HG03457 (cell line): ENCODE data around the gene RPS6KA5.
"Not testable (repeated sequence)": the region's sequence is repeated elsewhere in the genome, so short reads cannot be mapped to it uniquely, and the experiment has no call there.

Experiments
- ATAC-seq: cut with Tn5 transposase; IDR thresholded peaks from one replicate; pipeline ENCODE4 v1.9.1; 2021; ENCODE audit warnings: moderate number of reproducible peaks; ENCODE audit not compliant: unreplicated experiment

Gene RPS6KA5

GRCh38 chr14:90883782-90884181 lies 176.7 kb downstream of the RPS6KA5 start:
- no peak for ATAC-seq

- no peak for ATAC-seq
These were observed 177.2 kb downstream of the RPS6KA5 start for GRCh38 chr14:90883197-90883596.

DNA sequence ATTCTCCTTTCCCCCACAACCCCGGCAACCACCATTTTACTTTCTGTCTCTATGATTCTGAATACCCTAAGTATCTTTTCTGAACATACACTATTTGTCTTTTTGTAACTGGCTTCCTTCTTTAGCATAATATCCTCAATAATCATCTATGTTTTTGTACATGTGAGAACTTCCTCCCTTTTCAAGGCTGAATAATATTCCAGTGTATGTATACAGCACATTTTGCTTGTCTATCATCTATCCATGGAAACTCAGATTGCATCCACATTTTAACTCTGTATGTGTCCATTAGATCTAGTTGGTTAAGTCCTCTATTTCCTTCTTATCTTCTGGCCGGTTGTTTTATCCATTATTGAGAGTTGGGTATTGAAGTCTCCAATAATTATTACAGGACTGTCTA lies 180.2 kb downstream of the RPS6KA5 start:
- no peak for ATAC-seq

DNA sequence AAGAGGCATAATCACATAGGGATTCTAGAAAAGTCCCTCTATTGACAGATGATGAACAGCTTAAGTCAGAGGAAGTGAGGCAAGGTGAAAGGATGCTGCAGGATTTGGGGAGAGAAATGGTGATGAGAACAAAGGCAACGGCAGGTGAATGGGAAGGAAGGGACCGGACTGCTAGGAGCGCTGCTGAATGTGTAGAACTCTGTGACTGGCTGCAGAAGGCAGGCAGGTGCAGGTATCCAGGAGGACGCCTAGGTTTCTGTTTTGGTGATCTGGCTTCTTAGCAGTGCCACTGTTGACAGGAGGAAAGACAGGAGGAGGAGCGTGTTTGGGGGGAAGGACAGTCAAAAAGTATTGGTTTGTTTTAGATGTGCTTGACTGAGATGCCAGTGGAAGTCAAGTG lies 185.8 kb downstream of the RPS6KA5 start:
- ATAC-seq = no peak

- ATAC-seq = no peak
These were observed 188.7 kb downstream of the RPS6KA5 start for GRCh38 chr14:90871605-90872233.

DNA sequence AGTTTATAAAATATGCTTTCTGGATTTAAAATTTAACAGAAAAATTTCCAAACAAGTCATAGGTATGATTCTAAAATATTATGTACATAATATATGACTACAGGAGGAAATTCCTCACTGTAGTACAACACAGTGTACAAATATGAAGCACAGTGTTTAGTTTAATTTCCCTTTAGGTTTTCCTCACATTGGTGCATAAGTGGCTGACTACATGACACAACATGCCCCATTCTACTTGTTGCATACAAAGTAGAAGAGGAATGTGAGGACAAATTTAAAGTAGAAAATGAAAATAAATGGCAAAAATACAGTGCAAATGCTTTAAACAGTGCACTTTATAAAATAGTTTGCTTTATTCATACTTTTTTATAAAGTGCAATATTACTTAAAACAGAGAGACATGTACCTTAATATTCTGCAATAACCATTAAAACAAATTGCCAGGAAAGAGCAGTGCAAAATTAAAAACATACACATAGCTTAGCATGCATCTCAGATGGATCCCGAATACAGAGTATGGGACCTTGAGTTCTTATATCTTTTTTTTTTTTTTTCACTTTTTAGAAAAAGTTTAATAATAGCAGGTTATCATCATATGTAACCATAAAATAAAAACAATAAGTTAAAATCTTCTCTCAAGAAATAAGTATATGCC lies 189.4 kb downstream of the RPS6KA5 start:
- no peak for ATAC-seq

DNA sequence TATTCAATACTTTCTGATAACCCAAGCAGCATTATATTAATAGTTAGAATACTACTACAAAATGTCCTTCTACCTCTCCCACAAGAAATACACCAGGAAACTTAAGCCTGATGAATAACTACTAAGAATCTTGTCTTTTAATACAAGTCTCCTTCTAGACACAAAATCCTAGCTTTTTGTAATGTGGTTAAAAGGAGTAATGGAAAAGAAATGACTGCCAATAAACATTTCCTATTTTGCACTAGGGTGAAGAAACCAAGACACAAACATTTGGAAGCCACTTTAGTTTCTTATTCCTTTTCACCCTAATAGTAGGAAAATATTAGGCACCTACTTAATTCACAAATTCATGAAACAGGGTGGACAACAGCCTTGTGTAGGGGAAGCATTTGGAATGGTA lies 192.9 kb downstream of the RPS6KA5 start:
- ATAC-seq = no peak

DNA sequence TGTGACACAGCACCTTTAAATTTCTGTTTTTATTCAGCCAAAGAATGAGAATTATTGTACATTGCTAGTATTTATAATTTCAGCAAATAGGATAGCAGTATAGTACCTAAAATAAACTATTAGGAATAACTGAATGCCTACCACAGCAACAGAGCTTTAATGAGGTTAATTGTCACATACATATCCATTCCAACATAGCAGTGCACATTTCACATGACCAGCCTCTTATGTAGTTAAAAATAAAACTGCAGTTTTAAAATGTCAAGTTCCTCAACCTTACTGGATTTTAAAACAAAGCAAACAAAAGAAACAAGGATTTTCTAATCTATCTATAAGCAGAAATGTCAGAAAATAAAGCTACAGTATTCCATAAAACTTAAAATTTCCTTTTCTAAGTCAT lies 193.6 kb downstream of the RPS6KA5 start:
- no peak for ATAC-seq

GRCh38 chr14:90864741-90865140 lies 195.7 kb downstream of the RPS6KA5 start:
- ATAC-seq = no peak

- no peak for ATAC-seq
These were observed 201.9 kb downstream of the RPS6KA5 start for GRCh38 chr14:90858511-90858910.

DNA sequence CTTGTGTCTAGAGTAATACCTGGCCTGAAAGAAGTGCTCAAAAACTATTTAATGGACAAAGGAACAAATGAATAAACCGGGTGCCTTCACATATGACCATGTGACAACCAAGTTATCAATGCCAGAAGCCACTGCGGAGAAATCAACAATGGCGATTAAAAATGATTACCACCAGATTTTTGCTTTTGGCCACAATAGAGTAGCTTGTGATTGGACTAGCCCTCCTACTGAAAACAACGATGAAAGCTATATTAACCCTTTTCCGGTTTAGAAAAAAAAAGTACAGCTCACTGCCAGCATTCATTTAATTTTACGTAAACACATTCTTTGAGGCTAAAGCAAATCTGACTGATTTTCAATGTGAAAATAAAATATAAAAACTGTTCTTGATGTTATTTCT lies 202.6 kb downstream of the RPS6KA5 start:
- ATAC-seq = no peak

GRCh38 chr14:90856115-90856514 lies 204.3 kb downstream of the RPS6KA5 start:
- not testable (repeated sequence) for ATAC-seq

- no peak for ATAC-seq
These were observed 207.3 kb downstream of the RPS6KA5 start for GRCh38 chr14:90853116-90853515.

- ATAC-seq = no peak
These were observed 209.0 kb downstream of the RPS6KA5 start for GRCh38 chr14:90851327-90852036.

- no peak for ATAC-seq
These were observed 210.0 kb downstream of the RPS6KA5 start for GRCh38 chr14:90850487-90850886.

DNA sequence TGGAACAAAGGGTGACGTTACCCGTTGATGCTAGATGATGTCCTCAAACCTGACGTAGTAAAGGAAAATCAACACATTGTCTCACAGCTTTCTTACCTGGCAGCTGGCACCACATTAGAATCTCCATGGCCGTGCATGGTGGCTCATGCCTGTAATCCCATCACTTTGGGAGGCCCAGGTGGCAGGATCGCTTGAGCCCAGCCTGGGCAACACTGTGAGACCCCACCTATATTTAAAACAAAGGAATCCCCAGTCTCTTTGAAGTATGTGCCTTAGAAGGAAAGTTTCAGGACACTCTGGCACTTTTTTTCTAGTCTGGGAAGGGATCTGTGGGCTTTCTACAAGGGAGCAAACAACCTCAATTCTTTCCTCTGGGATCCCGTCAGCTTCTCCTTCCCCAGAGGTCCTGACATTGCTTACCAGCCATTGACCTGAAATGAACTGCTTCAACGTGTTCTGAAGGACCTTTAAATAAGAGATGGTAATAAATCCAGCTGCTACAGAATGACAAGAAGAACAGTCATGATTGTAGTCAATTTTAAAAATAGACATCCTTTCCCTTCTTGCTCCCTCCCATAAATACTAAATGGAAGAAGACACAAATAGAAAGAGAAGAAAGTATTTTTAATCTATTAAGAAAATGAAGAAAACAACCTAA lies 210.5 kb downstream of the RPS6KA5 start:
- ATAC-seq = no peak

- ATAC-seq = no peak
These were observed 211.3 kb downstream of the RPS6KA5 start for GRCh38 chr14:90848944-90849731.

- no peak for ATAC-seq
These were observed 213.9 kb downstream of the RPS6KA5 start for GRCh38 chr14:90846511-90846910.

DNA sequence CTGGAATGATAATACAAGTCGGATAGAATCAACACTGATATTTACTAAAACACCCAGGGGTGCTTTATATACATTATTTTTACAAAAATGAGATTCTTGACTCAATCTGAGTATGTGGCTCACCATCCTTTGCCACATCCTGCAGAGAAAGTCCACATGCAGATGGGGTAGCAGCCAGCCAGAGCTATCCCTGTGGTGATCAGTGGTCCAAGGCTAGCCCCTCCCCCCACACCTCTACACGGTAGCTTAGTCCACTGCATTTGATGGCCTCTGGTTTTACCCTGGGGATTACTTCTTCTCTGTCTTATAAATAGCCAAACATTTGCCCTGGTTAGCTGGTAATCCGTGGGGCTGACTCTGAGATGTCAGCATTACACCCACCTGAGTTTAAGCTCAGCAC lies 216.1 kb downstream of the RPS6KA5 start:
- ATAC-seq = no peak

DNA sequence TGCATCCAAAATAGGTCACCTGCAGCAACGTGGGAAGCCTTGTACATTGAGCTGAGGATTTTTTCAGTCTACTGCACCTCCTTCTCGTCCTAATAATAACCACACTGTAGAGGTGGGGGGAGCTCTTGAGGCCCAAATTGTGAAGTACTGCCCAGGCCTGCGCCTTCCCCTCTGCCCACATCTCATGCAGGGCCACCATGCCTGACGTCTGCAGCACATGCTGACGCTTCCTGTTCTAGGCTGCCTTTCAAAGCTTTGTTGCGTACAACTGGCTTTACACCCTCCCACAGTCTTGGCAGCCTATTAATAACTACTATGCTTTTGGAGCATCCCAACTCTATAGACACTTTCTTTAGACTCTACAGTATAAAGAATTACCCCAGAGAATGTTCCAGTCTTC lies 217.7 kb downstream of the RPS6KA5 start:
- ATAC-seq = no peak

DNA sequence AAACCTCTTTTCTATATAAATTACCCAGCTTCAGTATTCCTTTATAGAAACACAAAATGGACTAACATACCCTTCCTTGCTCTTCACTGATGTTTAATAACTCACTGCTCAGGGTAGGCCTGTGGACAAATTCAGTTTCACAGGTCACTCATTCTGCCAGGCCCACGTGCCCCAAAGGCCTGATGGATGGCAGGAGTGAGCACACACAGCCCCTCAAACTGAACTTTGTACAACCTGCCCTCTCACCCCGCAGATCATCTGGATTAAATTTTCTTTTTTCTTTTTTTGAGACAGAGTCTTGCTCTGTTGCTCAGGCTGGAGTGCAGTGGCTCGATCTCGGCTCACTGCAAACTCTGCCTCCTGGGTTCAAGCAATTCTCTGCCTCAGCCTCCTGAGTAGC lies 219.8 kb downstream of the RPS6KA5 start:
- ATAC-seq = not testable (repeated sequence)
